H1 (cell line): ENCODE data around the gene MB. TPM values are rescaled to one million over a fixed set of nuclear protein-coding genes. Genes with fewer than 3 reads are reported as not detected.

Experiments
- CTCF ChIA-PET: fragments of 300-600 bp; sonication (Branson Sonifier 250); formaldehyde crosslinking; loops from one replicate; lab custom pipeline; 2021; ENCODE audit not compliant: partially characterized antibody; lab: Charles Lee
- POLR2A ChIA-PET: fragments of 300-600 bp; sonication (Branson Sonifier 250); formaldehyde crosslinking; loops from one replicate; lab custom pipeline; 2021; ENCODE audit warnings: inconsistent platforms; ENCODE audit not compliant: partially characterized antibody; lab: Charles Lee
- DNase-seq, 2 experiments: peaks; one replicate each; pipeline versions ENCODE4 v3.0.0 to v3.0.0-alpha.2; 2010 to 2022; ENCODE audit warnings: low spot score in 2 of 2, low read depth in 1 of 2, mixed read lengths in 1 of 2
- FAIRE-seq: peaks from 2 replicates; lab custom pipeline; 2011; peaks lifted over from hg19 to GRCh38; lab: Jason Lieb, UNC
- H2AFZ ChIP-seq: 2 replicates; pipeline ENCODE4 v1.8.1; 2012; ENCODE audit warnings: low read length, inconsistent platforms
- H2AK5ac ChIP-seq: 2 replicates; pipeline ENCODE4 v1.6.1; 2013; ENCODE audit warnings: low read depth, low read length
- H2BK120ac ChIP-seq: replicated peaks from 2 replicates; pipeline ENCODE3; 2013; ENCODE audit warnings: low read depth, low read length, inconsistent platforms
- H2BK12ac ChIP-seq: 2 replicates; pipeline ENCODE4 v1.6.1; 2013; ENCODE audit warnings: low read depth, low read length
- H2BK15ac ChIP-seq: 2 replicates; pipeline ENCODE4 v1.6.1; 2013; ENCODE audit warnings: low read length
- H2BK20ac ChIP-seq: 2 replicates; pipeline ENCODE4 v1.6.1; 2013; ENCODE audit warnings: low read length
- H2BK5ac ChIP-seq: 2 replicates; pipeline ENCODE4 v1.6.1; 2013; ENCODE audit warnings: low read depth, low read length
- H3K14ac ChIP-seq: 2 replicates; pipeline ENCODE4 v1.6.1; 2013; ENCODE audit warnings: inconsistent platforms; ENCODE audit not compliant: insufficient read length
- H3K18ac ChIP-seq: 2 replicates; pipeline ENCODE4 v1.6.1; 2013; ENCODE audit warnings: low read length; ENCODE audit errors: extremely low read depth
- H3K23ac ChIP-seq: 2 replicates; pipeline ENCODE4 v1.6.1; 2013; ENCODE audit warnings: inconsistent platforms; ENCODE audit not compliant: insufficient read length
- H3K23me2 ChIP-seq: 2 replicates; pipeline ENCODE4 v1.6.1; 2013; ENCODE audit warnings: low read depth, low read length
- H3K27ac ChIP-seq: 2 replicates; pipeline ENCODE4 v1.6.1; 2011; ENCODE audit warnings: low read depth, low read length, inconsistent platforms
- H3K27me3 ChIP-seq, 4 experiments: replicated peaks in 1 of 4; 1 replicate in 1 of 4; 2 replicates in 3 of 4; pipeline versions ENCODE4 v1.6.1 to v1.8.1; 2011 to 2013; ENCODE audit warnings: low read length in 3 of 4, mild to moderate bottlenecking in 3 of 4, inconsistent platforms in 2 of 4, mixed read lengths in 2 of 4, moderate library complexity in 1 of 4; ENCODE audit not compliant: control insufficient read depth in 3 of 4, insufficient read depth in 3 of 4; ENCODE audit errors: extremely low read depth in 1 of 4
- H3K36me3 ChIP-seq, 4 experiments: 2 replicates each; pipeline versions ENCODE4 v1.6.1 to v1.8.1; 2011 to 2013; ENCODE audit warnings: mild to moderate bottlenecking in 4 of 4, low read length in 3 of 4, moderate library complexity in 2 of 4, control low read depth in 1 of 4, inconsistent platforms in 1 of 4; ENCODE audit not compliant: insufficient read depth in 4 of 4, control insufficient read depth in 2 of 4
- H3K4ac ChIP-seq: replicated peaks from 2 replicates; pipeline ENCODE3; 2013; ENCODE audit warnings: low read length, low read depth, mixed read lengths, inconsistent platforms; ENCODE audit not compliant: insufficient read length
- H3K4me1 ChIP-seq, 4 experiments: replicated peaks in 1 of 4; 1 replicate in 1 of 4; 2 replicates in 3 of 4; pipeline versions ENCODE4 v1.6.1 to v1.8.1; 2011 to 2013; ENCODE audit warnings: low read length in 3 of 4, inconsistent platforms in 2 of 4, mixed read lengths in 1 of 4; ENCODE audit not compliant: insufficient read depth in 4 of 4, control insufficient read depth in 3 of 4
- H3K4me2 ChIP-seq, 2 experiments: 2 replicates each; pipeline versions ENCODE4 v1.6.1 to v1.8.1; 2011 to 2013; ENCODE audit warnings: low read depth in 2 of 2, low read length in 2 of 2, control low read depth in 1 of 2, inconsistent platforms in 1 of 2, mild to moderate bottlenecking in 1 of 2; ENCODE audit not compliant: insufficient read depth in 1 of 2
- H3K4me3 ChIP-seq, 4 experiments: fragments of 200-600, 300-600 bp in 1 of 4; sonication (generic), shearing (Covaris generic), sonication (Bioruptor Twin) in 1 of 4; 2 replicates each; pipeline versions ENCODE4 v1.5.1 to v1.8.1; 2011 to 2016; ENCODE audit warnings: low read length in 4 of 4, low read depth in 3 of 4, control low read depth in 2 of 4, inconsistent platforms in 2 of 4, mild to moderate bottlenecking in 2 of 4, mixed read lengths in 1 of 4, moderate library complexity in 1 of 4; ENCODE audit not compliant: insufficient read depth in 2 of 4; ENCODE audit errors: extremely low read depth in 1 of 4
- H3K56ac ChIP-seq: replicated peaks from 2 replicates; pipeline ENCODE3; 2013; ENCODE audit warnings: low read depth, mild to moderate bottlenecking, mixed read lengths, low read length, inconsistent platforms; ENCODE audit not compliant: insufficient read length
- H3K79me1 ChIP-seq: 2 replicates; pipeline ENCODE4 v1.6.1; 2013; ENCODE audit warnings: low read depth, low read length, control low read depth
- H3K79me2 ChIP-seq, 2 experiments: 2 replicates each; pipeline versions ENCODE4 v1.6.1 to v1.8.1; 2012 to 2013; ENCODE audit warnings: low read length in 2 of 2, mild to moderate bottlenecking in 2 of 2, inconsistent platforms in 1 of 2; ENCODE audit not compliant: insufficient read depth in 2 of 2, control insufficient read depth in 1 of 2
- H3K9ac ChIP-seq, 4 experiments: replicated peaks in 1 of 4; 1 replicate in 1 of 4; 2 replicates in 3 of 4; pipeline versions ENCODE4 v1.6.1 to v1.8.1; 2011 to 2013; ENCODE audit warnings: low read depth in 3 of 4, low read length in 3 of 4, control low read depth in 2 of 4, mild to moderate bottlenecking in 2 of 4, moderate library complexity in 2 of 4, inconsistent platforms in 1 of 4; ENCODE audit errors: extremely low read depth in 1 of 4
- H3K9me3 ChIP-seq, 2 experiments: 2 replicates each; pipeline versions ENCODE4 v1.6.1 to v1.8.1; 2012 to 2013; ENCODE audit warnings: mild to moderate bottlenecking in 2 of 2, moderate library complexity in 2 of 2, control low read depth in 1 of 2, inconsistent platforms in 1 of 2, low read depth in 1 of 2, low read length in 1 of 2, mixed read lengths in 1 of 2; ENCODE audit not compliant: insufficient read depth in 2 of 2
- H4K20me1 ChIP-seq, 2 experiments: replicated peaks in 1 of 2; 2 replicates each; pipeline versions ENCODE3 to v1.8.1; 2011 to 2013; ENCODE audit warnings: inconsistent platforms in 2 of 2, low read length in 2 of 2, mild to moderate bottlenecking in 1 of 2; ENCODE audit not compliant: insufficient read depth in 2 of 2, control insufficient read depth in 1 of 2
- H4K5ac ChIP-seq: 2 replicates; pipeline ENCODE4 v1.6.1; 2013; ENCODE audit warnings: low read length, low read depth, mixed read lengths, inconsistent platforms; ENCODE audit not compliant: insufficient read length
- H4K8ac ChIP-seq: 2 replicates; pipeline ENCODE4 v1.8.0; 2013; ENCODE audit warnings: mild to moderate bottlenecking, moderate library complexity, low read length, inconsistent platforms; ENCODE audit not compliant: insufficient read depth; ENCODE audit errors: extremely low read depth
- H4K91ac ChIP-seq: replicated peaks from 2 replicates; pipeline ENCODE3; 2013; ENCODE audit warnings: low read length, mixed read lengths, inconsistent platforms; ENCODE audit not compliant: insufficient read length
- SRF ChIP-seq: IDR thresholded peaks from 2 replicates; pipeline ENCODE4 v1.6.1; 2011; ENCODE audit warnings: mild to moderate bottlenecking, low read depth, low read length, moderate library complexity
- polyA plus RNA-seq, 7 experiments: library from polyadenylated mRNA; depleted of rRNA in 3 of 7; stranded (reverse) in 5 of 7; unstranded in 2 of 7; fragments of >200 nt in 5 of 7; fragments of 200-250 nt in 2 of 7; gene quantifications; 1 replicate in 5 of 7; 2 replicates in 1 of 7; 4 replicates in 1 of 7; pipeline versions ENCODE4 v1.2.1 to v1.2.3, GENCODE V29; 2011 to 2013; ENCODE audit warnings: missing spikeins in 2 of 7, mixed read lengths in 2 of 7
- total RNA-seq: library from RNA; stranded (reverse); fragmentation: NEBNext Ultra II Directional; extraction: Animal tissue kit (Norgen Biotek cat#: 25700); gene quantifications from 2 replicates; pipeline ENCODE4 v1.2.1, GENCODE V29; 2021

The MB gene
- total and polyA plus RNA-seq, 2 of the 8 experiments (the other 6 are each of a cell fraction or from before 2014, with no cell fraction given) = 1.5 TPM; not detected in 1

DNA sequence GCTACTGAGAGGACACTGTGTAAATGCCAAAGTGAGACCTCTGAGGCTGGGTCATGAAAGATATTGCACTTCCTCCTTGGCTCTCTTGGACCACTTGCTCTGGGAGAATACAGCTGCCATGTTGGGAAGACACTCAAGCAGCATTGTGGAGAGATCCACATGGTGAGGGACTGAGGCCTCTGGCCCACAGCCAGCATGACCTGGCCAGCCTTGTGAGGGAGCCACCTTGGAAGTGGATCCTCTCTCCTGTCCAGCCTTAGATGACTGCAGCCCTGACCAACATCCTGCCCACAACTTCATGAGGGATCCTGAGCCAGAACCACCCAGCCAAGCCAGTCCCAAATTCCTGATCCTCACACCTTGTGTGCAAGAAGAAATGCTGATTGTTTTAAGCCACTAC is 30.4 kb downstream of the MB start:
- Histone ChIP-seq H4K5ac (no peak overlapping the region), H3K9me3 (no peaks in the 10 kb centered on the region), H3K14ac (no peak overlapping the region), H3K4me1 (peaks cover 0 to 4% (median 0%) of the 10 kb centered on the region in 4 experiments; a peak in 2 of 7 replicates), H3K56ac (no peak overlapping the region), H3K36me3 (no peaks in the 10 kb centered on the region), H2BK12ac (no peak overlapping the region), H4K8ac (no peak overlapping the region), H3K4me3 (no peak overlapping the region), H3K23me2 (no peaks in the 10 kb centered on the region), H3K23ac (no peak overlapping the region), H3K79me1 (no peaks in the 10 kb centered on the region), H2AK5ac (no peak overlapping the region), H3K27me3 (no peaks in the 10 kb centered on the region; a peak in 1 of 7 replicates), H3K79me2 (no peaks in the 10 kb centered on the region), H2BK20ac (no peak overlapping the region), H3K9ac (no peak overlapping the region), H2BK15ac (no peak overlapping the region), H3K27ac (no peak overlapping the region), H2BK120ac (no peak overlapping the region), H3K4me2 (no peak overlapping the region), H3K18ac (no peak overlapping the region), H4K91ac (no peak overlapping the region), H2AFZ (no peak overlapping the region), H2BK5ac (no peak overlapping the region), H3K4ac (no peak overlapping the region), H4K20me1 (no peaks in the 10 kb centered on the region)
- DNase-seq (no peak), FAIRE-seq (no peak)
- no peak for TF ChIP-seq SRF
- POLR2A ChIA-PET = no interaction called here
- CTCF ChIA-PET = no interaction called here
